Keratinocyte (primary cell): Measurements from ENCODE around the gene NELL1. TPM values are rescaled to one million over a fixed set of nuclear protein-coding genes. Genes with fewer than 3 reads are reported as not detected.

Experiments
- DNase-seq: peaks from one replicate; pipeline ENCODE4 v3.0.0-alpha.2; 2011; ENCODE audit warnings: low read depth, missing footprints, low spot score
- FAIRE-seq: peaks from 2 replicates; lab custom pipeline; 2011; peaks lifted over from hg19 to GRCh38; lab: Jason Lieb, UNC
- H2AFZ ChIP-seq: 2 replicates; pipeline ENCODE4 v1.6.0; 2012; ENCODE audit warnings: low read length, control low read depth, inconsistent platforms; ENCODE audit not compliant: control insufficient read depth
- H3K27ac ChIP-seq: 2 replicates; pipeline ENCODE4 v1.5.1; 2011; ENCODE audit warnings: low read length; ENCODE audit not compliant: control insufficient read depth, insufficient read depth
- H3K27me3 ChIP-seq: 3 replicates; pipeline ENCODE4 v1.6.0; 2011; ENCODE audit warnings: low read length; ENCODE audit not compliant: control insufficient read depth, insufficient read depth; ENCODE audit errors: extremely low read depth
- H3K36me3 ChIP-seq, 2 experiments: 2 replicates in 1 of 2; 3 replicates in 1 of 2; pipeline ENCODE4 v1.5.1; 2011; ENCODE audit warnings: low read length in 2 of 2, mild to moderate bottlenecking in 1 of 2; ENCODE audit not compliant: control insufficient read depth in 2 of 2, insufficient read depth in 2 of 2; ENCODE audit errors: extremely low read depth in 1 of 2
- H3K4me1 ChIP-seq: 3 replicates; pipeline ENCODE4 v1.5.1; 2011; ENCODE audit warnings: low read length; ENCODE audit not compliant: control insufficient read depth, insufficient read depth; ENCODE audit errors: extremely low read depth
- H3K4me2 ChIP-seq: 3 replicates; pipeline ENCODE4 v1.6.0; 2011; ENCODE audit warnings: low read depth, low read length; ENCODE audit not compliant: control insufficient read depth, insufficient read depth; ENCODE audit errors: extremely low read depth
- H3K4me3 ChIP-seq, 3 experiments: fragments of 200-600 bp in 1 of 3; sonication (generic) in 1 of 3; 2 replicates in 2 of 3; 3 replicates in 1 of 3; pipeline ENCODE4 v1.5.1; 2011 to 2016; ENCODE audit warnings: low read length in 3 of 3, mild to moderate bottlenecking in 3 of 3, control low read depth in 2 of 3, inconsistent platforms in 1 of 3, low read depth in 1 of 3, mixed read lengths in 1 of 3, mixed run types in 1 of 3, moderate library complexity in 1 of 3; ENCODE audit not compliant: control insufficient read depth in 2 of 3, insufficient read depth in 2 of 3; ENCODE audit errors: extremely low read depth in 1 of 3
- H3K79me2 ChIP-seq: 2 replicates; pipeline ENCODE4 v1.6.0; 2012; ENCODE audit warnings: low read length; ENCODE audit not compliant: control insufficient read depth, insufficient read depth
- H3K9ac ChIP-seq: 3 replicates; pipeline ENCODE4 v1.6.0; 2011; ENCODE audit warnings: low read length; ENCODE audit not compliant: control insufficient read depth, insufficient read depth; ENCODE audit errors: extremely low read depth
- H3K9me1 ChIP-seq: 3 replicates; pipeline ENCODE4 v1.6.0; 2011; ENCODE audit warnings: low read length; ENCODE audit not compliant: control insufficient read depth, insufficient read depth; ENCODE audit errors: extremely low read depth
- H3K9me3 ChIP-seq: 2 replicates; pipeline ENCODE4 v1.5.1; 2012; ENCODE audit warnings: low read depth, low read length; ENCODE audit not compliant: control insufficient read depth
- H4K20me1 ChIP-seq: 3 replicates; pipeline ENCODE4 v1.6.0; 2011; ENCODE audit warnings: low read length; ENCODE audit not compliant: control insufficient read depth, insufficient read depth; ENCODE audit errors: extremely low read depth
- EZH2 ChIP-seq: IDR thresholded peaks from one replicate; pipeline ENCODE4 v1.6.1; 2012; ENCODE audit warnings: inconsistent platforms, mild to moderate bottlenecking, low read length, moderate library complexity
- dilution Hi-C: fragments of 300-500 bp; cut with MboI; formaldehyde crosslinking; loops from one replicate; pipeline ENCODE4 v1.7.0; 2020; ENCODE audit warnings: low sequenced_read_pairs; ENCODE audit not compliant: extremely low pct_ligation_motif_present
- polyA plus RNA-seq, 5 experiments: library from polyadenylated mRNA; depleted of rRNA in 3 of 5; stranded (reverse) in 3 of 5; stranded (forward) in 1 of 5; unstranded in 1 of 5; fragments of >200 nt; gene quantifications; 1 replicate in 1 of 5; 2 replicates in 3 of 5; 3 replicates in 1 of 5; pipeline versions ENCODE4 v1.2.1 to v1.2.3, GENCODE V29; 2011 to 2012; ENCODE audit warnings: missing spikeins in 2 of 5, low read depth in 1 of 5, low replicate concordance in 1 of 5
- TF ChIP-seq, protein P1 (sequence below), 3 experiments: IDR thresholded peaks in 1 of 3; conservative IDR thresholded peaks in 1 of 3; optimal IDR thresholded peaks in 1 of 3; 2 replicates in 2 of 3; 3 replicates in 1 of 3; pipeline versions ENCODE3 to v1.5.1; 2011; ENCODE audit warnings: low read length in 3 of 3, mild to moderate bottlenecking in 3 of 3, moderate library complexity in 2 of 3, control low read depth in 1 of 3, inconsistent platforms in 1 of 3; ENCODE audit not compliant: insufficient read depth in 2 of 3; ENCODE audit errors: extremely low read depth in 1 of 3

NELL1 gene
- polyA plus RNA-seq, 1 donor (not counting 4 experiments of a cell fraction or from before 2014, with no cell fraction given) = not detected

DNA sequence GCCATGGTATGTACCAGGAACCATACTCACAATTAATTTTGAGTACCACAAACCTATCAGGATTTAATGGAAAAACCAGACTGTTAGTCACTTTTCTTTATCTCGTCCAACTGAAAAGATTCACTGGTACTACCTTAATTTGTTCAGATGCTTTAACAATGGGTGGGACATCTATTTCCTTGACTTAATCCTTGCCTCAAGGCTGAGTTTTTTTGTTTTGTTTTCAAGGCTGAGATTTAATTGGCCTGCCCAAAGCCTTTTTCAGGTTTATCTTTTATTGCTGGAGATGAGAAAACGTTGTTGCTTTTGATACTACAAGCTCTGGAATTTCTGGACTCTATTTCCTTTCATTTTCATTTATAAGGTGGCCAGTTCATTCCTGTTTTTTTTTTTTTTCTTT lies 50.4 kb downstream of the NELL1 start:
- Histone ChIP-seq H3K9me1 (no peaks in the 10 kb centered on the region), H2AFZ (no peak overlapping the region), H3K27ac (no peak overlapping the region), H3K4me1 (no peaks in the 10 kb centered on the region), H3K36me3 (no peaks in the 10 kb centered on the region), H3K79me2 (no peaks in the 10 kb centered on the region), H3K4me3 (no peak overlapping the region), H3K9ac (no peak overlapping the region), H4K20me1 (no peaks in the 10 kb centered on the region), H3K9me3 (no peaks in the 10 kb centered on the region), H3K27me3 (no peaks in the 10 kb centered on the region), H3K4me2 (no peak overlapping the region)
- TF ChIP-seq EZH2 = no peak
- TF ChIP-seq, protein P1, sequence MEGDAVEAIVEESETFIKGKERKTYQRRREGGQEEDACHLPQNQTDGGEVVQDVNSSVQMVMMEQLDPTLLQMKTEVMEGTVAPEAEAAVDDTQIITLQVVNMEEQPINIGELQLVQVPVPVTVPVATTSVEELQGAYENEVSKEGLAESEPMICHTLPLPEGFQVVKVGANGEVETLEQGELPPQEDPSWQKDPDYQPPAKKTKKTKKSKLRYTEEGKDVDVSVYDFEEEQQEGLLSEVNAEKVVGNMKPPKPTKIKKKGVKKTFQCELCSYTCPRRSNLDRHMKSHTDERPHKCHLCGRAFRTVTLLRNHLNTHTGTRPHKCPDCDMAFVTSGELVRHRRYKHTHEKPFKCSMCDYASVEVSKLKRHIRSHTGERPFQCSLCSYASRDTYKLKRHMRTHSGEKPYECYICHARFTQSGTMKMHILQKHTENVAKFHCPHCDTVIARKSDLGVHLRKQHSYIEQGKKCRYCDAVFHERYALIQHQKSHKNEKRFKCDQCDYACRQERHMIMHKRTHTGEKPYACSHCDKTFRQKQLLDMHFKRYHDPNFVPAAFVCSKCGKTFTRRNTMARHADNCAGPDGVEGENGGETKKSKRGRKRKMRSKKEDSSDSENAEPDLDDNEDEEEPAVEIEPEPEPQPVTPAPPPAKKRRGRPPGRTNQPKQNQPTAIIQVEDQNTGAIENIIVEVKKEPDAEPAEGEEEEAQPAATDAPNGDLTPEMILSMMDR (optimal IDR thresholded peaks at IDR 0.05 in 1 of 3, IDR thresholded peaks at IDR 0.05 in 1 of 3, conservative IDR thresholded peaks at IDR 0.05 in 1 of 3; ENCODE audit: extremely low read depth in 1 of 3, insufficient read depth in 2 of 3, low read length in 3 of 3) = no peak
- dilution Hi-C loops = no loop called here
- DNase-seq (no peak), FAIRE-seq (no peak)

DNA sequence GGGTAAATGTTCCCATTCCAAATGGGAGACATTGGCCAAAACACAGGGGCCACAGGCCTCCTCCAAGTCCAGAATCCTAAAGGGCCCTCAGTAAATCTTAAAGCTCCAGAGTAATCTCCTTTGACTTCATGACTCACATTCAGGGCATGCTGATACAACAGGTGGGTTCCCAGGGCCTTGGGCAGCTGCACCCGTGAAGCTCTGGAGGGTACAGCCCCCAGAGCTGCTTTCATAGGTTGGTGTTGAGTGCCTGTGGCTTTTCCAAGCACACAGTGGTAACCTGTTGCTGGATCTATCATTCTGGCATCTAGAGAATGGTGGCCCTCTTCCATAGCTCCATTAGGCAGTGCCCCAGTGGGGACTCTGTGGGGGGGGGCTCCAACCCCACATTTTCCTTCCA lies 54.0 kb downstream of the NELL1 start:
- Histone ChIP-seq H3K36me3 (no peaks in the 10 kb centered on the region), H3K27me3 (no peaks in the 10 kb centered on the region), H4K20me1 (no peaks in the 10 kb centered on the region), H3K9ac (no peak overlapping the region), H2AFZ (no peak overlapping the region), H3K9me1 (no peaks in the 10 kb centered on the region), H3K4me1 (no peaks in the 10 kb centered on the region), H3K4me2 (no peak overlapping the region), H3K9me3 (no peaks in the 10 kb centered on the region), H3K79me2 (no peaks in the 10 kb centered on the region), H3K4me3 (no peak overlapping the region), H3K27ac (no peak overlapping the region)
- DNase-seq = no peak
- TF ChIP-seq, protein P1 (optimal IDR thresholded peaks at IDR 0.05 in 1 of 3, IDR thresholded peaks at IDR 0.05 in 1 of 3, conservative IDR thresholded peaks at IDR 0.05 in 1 of 3; ENCODE audit: extremely low read depth in 1 of 3, insufficient read depth in 2 of 3, low read length in 3 of 3) = no peak
- TF ChIP-seq EZH2 = no peak
- dilution Hi-C loops = no loop called here
- no peak for FAIRE-seq
